D721Med (cell line): Measurements from ENCODE around the gene RIMBP2.

Experiments
- DNase-seq: peaks from one replicate; pipeline ENCODE4 v3.0.0; 2011; ENCODE audit warnings: low spot score; ENCODE audit not compliant: insufficient read length
- FAIRE-seq: peaks from 2 replicates; lab custom pipeline; 2011; peaks lifted over from hg19 to GRCh38; lab: Jason Lieb, UNC
- TF ChIP-seq, protein P1 (sequence below): IDR thresholded peaks from 2 replicates; pipeline ENCODE4 v1.5.1; 2012; ENCODE audit warnings: mild to moderate bottlenecking, control low read depth; ENCODE audit not compliant: insufficient read depth; ENCODE audit errors: missing control alignments

RIMBP2 gene

DNA sequence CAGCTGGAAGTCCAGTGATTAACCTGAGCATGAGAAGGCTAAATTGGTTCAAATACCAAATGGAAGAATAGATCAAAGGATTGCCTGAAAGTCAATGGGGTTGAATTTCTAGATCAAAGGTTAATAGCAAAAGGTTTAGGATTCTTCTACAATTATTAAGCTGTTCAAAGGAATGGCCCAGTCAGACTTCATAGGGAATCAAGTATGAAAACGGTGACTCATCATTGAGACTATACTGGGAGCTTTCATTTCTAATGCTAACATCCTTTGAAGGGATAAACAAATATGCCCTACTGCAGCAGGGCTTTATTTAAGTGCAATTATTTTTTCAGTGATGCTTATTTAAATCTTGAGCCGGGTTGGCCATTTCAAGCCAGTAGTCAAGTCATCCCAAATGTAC lies 152.8 kb downstream of the RIMBP2 start:
- FAIRE-seq (no peak), DNase-seq (no peak)
- TF ChIP-seq, protein P1, sequence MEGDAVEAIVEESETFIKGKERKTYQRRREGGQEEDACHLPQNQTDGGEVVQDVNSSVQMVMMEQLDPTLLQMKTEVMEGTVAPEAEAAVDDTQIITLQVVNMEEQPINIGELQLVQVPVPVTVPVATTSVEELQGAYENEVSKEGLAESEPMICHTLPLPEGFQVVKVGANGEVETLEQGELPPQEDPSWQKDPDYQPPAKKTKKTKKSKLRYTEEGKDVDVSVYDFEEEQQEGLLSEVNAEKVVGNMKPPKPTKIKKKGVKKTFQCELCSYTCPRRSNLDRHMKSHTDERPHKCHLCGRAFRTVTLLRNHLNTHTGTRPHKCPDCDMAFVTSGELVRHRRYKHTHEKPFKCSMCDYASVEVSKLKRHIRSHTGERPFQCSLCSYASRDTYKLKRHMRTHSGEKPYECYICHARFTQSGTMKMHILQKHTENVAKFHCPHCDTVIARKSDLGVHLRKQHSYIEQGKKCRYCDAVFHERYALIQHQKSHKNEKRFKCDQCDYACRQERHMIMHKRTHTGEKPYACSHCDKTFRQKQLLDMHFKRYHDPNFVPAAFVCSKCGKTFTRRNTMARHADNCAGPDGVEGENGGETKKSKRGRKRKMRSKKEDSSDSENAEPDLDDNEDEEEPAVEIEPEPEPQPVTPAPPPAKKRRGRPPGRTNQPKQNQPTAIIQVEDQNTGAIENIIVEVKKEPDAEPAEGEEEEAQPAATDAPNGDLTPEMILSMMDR: no peak

GRCh38 chr12:130562716-130563115 lies 153.4 kb downstream of the RIMBP2 start:
- DNase-seq (no peak), FAIRE-seq (no peak)
- TF ChIP-seq, protein P1: no peak

- FAIRE-seq: no peak
- no peak for DNase-seq
- TF ChIP-seq, protein P1: no peak
Measured at GRCh38 chr12:130560321-130560720, 155.8 kb downstream of the RIMBP2 start.

DNA sequence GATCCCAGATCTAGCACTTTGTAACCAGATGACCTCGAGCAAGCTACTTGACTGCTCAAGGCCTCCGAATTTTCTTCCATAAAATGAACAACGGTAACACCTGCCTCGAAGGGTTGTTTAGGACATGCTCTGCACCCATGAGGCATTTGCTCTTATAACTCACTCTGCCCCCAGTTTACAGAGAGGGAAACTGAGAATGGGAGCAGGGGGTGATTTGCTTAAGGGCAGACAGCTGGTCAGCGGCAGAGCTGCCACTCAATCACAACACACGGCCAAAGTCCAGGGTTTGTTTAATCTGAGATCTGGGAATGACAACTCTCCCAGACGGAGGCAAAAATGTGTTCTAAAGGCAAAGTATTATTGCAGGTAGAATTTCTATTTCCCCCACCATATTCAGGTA lies 156.3 kb downstream of the RIMBP2 start:
- DNase-seq: no peak
- TF ChIP-seq, protein P1: no peak
- no peak for FAIRE-seq

DNA sequence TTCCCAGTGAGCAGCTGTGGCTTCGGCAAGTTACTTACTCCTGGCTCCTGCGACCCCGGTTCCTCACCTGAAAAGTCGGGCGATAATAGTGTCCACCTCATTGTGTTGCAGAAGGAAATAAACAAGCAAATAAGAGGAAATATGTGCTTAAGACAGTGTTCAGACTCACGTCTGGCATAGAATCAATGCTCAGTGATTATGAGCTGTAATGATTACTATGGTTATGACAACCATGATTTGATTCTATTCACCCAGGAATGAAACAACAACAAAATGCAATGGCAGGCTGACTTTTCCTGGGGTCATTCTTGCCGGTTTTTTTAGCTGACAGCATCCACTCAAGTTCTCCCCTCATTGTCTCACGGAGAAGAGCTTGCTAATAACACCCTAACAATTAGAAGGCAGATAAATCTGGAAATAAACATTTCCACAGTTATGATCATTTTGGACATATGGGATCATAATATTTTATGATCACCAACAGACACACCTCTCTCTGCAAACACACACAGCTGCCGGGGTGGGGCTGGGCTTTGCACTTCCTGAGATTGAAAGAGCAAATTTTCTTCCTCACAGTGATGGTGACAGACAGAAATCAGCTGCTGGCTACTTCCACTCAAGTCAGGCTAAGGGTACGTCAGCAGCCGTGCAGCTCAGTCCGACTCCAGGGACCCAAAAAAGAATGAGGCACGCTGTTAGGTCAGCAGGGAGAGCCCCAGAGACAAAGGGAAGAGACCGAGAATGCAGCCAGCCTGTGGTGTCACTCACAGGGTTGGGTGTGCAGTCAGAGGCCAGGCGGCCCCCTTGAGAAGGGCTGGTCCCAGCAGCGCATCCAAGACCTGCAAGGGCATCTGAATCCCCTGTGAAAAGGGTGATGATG lies 158.0 kb downstream of the RIMBP2 start:
- FAIRE-seq: no peak
- DNase-seq: no peak
- TF ChIP-seq, protein P1: no peak

DNA sequence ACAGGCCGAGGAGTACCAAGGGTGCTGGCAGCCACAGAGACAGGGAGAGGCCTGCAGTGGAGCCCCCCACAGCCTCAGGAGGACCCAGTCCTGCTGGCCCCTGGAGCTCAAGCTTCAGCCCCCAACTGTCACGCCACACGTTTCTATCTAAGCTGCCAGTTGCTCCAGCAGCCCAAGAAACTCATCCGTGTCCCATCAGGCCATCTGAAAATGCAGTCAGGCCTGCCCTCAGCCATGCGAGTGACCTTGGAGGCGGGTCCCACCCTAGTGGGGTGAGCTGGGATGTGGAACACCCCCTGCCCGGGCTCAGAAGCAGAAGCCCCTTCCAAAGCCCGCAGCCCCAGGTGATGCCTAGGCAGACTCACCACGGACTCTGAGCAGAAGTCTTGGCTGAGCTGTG lies 158.9 kb downstream of the RIMBP2 start:
- TF ChIP-seq, protein P1: no peak
- DNase-seq (no peak), FAIRE-seq (no peak)

DNA sequence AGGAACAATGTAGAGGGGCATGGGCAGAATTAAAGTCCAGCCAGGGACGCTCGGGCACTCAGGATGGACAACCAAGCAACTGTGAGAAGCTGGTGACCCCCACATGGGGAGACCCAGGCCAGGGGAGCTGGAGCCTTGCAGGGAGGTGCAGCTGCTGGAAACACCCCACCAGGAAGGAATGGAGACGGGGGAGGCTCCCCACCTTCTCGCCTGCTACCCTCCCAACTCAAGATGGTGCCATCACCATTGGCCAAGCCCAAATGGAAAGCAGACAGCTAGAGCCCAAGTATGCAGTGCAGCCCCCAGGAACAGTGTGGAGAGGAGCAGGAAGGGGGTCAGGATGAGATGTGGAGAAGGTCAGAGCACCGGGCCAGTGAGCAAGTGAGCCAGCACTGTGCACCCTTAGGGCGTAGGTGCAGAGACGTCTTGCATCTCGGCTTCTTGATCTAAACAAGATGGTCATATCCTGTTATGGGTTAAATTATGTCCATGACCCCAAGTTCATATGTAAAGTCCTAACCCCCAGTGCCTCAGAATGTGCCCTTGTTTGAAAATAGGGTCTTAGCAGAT lies 159.5 kb downstream of the RIMBP2 start:
- DNase-seq: no peak
- TF ChIP-seq, protein P1: no peak
- FAIRE-seq: no peak
